Tibial artery (tissue), 4 donors: ENCODE measurements around the gene RAB3C.

Source experiments
- DNase-seq, 2 donors: peaks; one replicate each; pipeline ENCODE4 v3.0.0-alpha.2; 2019
- H3K27ac ChIP-seq, 2 donors: fragments of 200-600 bp; sonication (generic) in 1 of 2; 1 replicate in 1 of 2; 2 replicates in 1 of 2; pipeline ENCODE4 v1.5.1; 2018 to 2019; ENCODE audit warnings: mild to moderate bottlenecking in 1 of 2
- H3K27me3 ChIP-seq, 2 donors: fragments of 200-600 bp; sonication (generic) in 1 of 2; one replicate each; pipeline versions ENCODE4 v1.5.1 to v1.6.0; 2016 to 2019
- H3K36me3 ChIP-seq, 3 donors: fragments of 200-600 bp; sonication (generic) in 2 of 3; one replicate each; pipeline ENCODE4 v1.5.1; 2016 to 2019; ENCODE audit warnings: mild to moderate bottlenecking in 2 of 3
- H3K4me1 ChIP-seq, 4 donors: fragments of 200-600 bp; sonication (generic) in 2 of 4; 1 replicate in 3 of 4; 2 replicates in 1 of 4; pipeline ENCODE4 v1.5.1; 2016 to 2019
- H3K4me3 ChIP-seq, 2 donors: fragments of 200-600 bp; sonication (generic) in 1 of 2; 1 replicate in 1 of 2; 2 replicates in 1 of 2; pipeline ENCODE4 v1.5.1; 2018 to 2019; ENCODE audit warnings: mild to moderate bottlenecking in 2 of 2
- H3K9me3 ChIP-seq, 3 donors: fragments of 200-600 bp; sonication (generic) in 1 of 3; one replicate each; pipeline ENCODE4 v1.5.1; 2016 to 2019
- intact Hi-C: fragments of 100-400 bp; cut with DNase I; formaldehyde crosslinking; loops from one replicate; pipeline ENCODE4 v1.15.0; 2023; ENCODE audit warnings: low total_unique reads
- TF ChIP-seq, protein P1 (sequence below), 2 experiments: fragments of 200-600 bp in 1 of 2; fragments of 450-650 bp in 1 of 2; IDR thresholded peaks; one replicate each; pipeline ENCODE4 v1.5.1; 2017 to 2019; ENCODE audit warnings: antibody characterized with exemption in 2 of 2, mild to moderate bottlenecking in 1 of 2, moderate library complexity in 1 of 2

Gene RAB3C

GRCh38 chr5:58640011-58640410 is 57.1 kb downstream of the RAB3C start:
- H3K27ac ChIP-seq, result no peak overlapping the region
- no peak overlapping the region for H3K4me3 ChIP-seq
- H3K9me3 ChIP-seq, result no peaks in the 10 kb centered on the region
- TF ChIP-seq, protein P1, sequence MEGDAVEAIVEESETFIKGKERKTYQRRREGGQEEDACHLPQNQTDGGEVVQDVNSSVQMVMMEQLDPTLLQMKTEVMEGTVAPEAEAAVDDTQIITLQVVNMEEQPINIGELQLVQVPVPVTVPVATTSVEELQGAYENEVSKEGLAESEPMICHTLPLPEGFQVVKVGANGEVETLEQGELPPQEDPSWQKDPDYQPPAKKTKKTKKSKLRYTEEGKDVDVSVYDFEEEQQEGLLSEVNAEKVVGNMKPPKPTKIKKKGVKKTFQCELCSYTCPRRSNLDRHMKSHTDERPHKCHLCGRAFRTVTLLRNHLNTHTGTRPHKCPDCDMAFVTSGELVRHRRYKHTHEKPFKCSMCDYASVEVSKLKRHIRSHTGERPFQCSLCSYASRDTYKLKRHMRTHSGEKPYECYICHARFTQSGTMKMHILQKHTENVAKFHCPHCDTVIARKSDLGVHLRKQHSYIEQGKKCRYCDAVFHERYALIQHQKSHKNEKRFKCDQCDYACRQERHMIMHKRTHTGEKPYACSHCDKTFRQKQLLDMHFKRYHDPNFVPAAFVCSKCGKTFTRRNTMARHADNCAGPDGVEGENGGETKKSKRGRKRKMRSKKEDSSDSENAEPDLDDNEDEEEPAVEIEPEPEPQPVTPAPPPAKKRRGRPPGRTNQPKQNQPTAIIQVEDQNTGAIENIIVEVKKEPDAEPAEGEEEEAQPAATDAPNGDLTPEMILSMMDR (IDR thresholded peaks at IDR 0.05), result no peak
- H3K4me1 ChIP-seq, result no peaks in the 10 kb centered on the region
- H3K27me3 ChIP-seq, result no peaks in the 10 kb centered on the region
- no peak for DNase-seq
- no peaks in the 10 kb centered on the region for H3K36me3 ChIP-seq
- intact Hi-C loops, result no loop called here

- Histone ChIP-seq H3K27ac (no peak overlapping the region), H3K27me3 (no peaks in the 10 kb centered on the region), H3K4me1 (no peaks in the 10 kb centered on the region), H3K36me3 (no peaks in the 10 kb centered on the region), H3K9me3 (no peaks in the 10 kb centered on the region), H3K4me3 (no peak overlapping the region)
- intact Hi-C loops, result no loop called here
- DNase-seq, result no peak
- TF ChIP-seq, protein P1 (IDR thresholded peaks at IDR 0.05), result no peak
Observed at GRCh38 chr5:58641533-58641932, 58.7 kb downstream of the RAB3C start.

- TF ChIP-seq, protein P1 (IDR thresholded peaks at IDR 0.05), result no peak
- no peaks in the 10 kb centered on the region for H3K27me3 ChIP-seq
- DNase-seq, result no peak
- no peaks in the 10 kb centered on the region for H3K36me3 ChIP-seq
- intact Hi-C loops, result no loop called here
- H3K4me1 ChIP-seq, result peaks cover 0 to 24% (median 4%) of the 10 kb centered on the region in 4 donors
- H3K4me3 ChIP-seq, result no peak overlapping the region
- H3K27ac ChIP-seq, result no peak overlapping the region
- H3K9me3 ChIP-seq, result no peaks in the 10 kb centered on the region
Observed at GRCh38 chr5:58648846-58649245, 66.0 kb downstream of the RAB3C start.

DNA sequence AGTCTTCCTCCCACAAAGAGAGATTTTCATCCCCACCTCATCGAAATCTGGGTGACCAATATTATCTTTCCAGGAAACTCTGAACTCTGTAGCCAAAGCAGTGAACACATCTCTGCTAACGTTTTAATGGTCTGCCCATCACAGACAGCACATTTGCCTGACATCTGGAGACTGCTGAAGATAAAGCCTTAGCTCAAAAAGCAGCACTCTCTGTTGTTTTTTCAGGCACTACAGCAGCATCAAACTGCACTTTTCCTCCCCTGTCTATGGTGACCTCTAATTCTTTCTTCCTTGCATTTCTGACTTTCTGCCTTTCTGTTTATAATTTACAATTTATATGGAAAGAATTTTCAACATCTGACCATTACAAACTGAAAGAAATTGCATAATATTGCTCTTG is 66.8 kb downstream of the RAB3C start:
- no peaks in the 10 kb centered on the region for H3K27me3 ChIP-seq
- no peak overlapping the region for H3K27ac ChIP-seq
- TF ChIP-seq, protein P1 (IDR thresholded peaks at IDR 0.05), result no peak
- intact Hi-C loops, result no loop called here
- peaks cover 0 to 24% (median 4%) of the 10 kb centered on the region in 4 donors for H3K4me1 ChIP-seq
- no peak for DNase-seq
- no peak overlapping the region for H3K4me3 ChIP-seq
- H3K9me3 ChIP-seq, result no peaks in the 10 kb centered on the region
- no peaks in the 10 kb centered on the region for H3K36me3 ChIP-seq

DNA sequence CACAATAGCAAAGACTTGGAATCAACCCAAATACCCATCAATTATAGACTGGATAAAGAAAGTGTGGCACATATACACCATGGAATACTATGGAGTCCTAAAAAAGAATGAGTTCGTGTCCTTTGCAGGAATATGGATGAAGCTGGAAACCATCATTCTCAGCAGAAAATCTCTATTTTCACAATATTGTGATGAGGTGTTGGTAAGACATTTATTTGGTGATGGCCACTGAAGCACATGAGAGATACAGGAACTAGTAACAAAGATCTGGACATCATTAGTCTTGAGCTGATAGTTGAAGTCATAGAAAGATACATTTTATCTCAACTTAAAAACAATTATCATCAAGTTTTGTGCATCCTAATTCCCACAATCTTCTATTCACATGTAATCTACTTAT is 70.6 kb downstream of the RAB3C start:
- Histone ChIP-seq H3K9me3 (peaks cover 0 to 5% (median 0%) of the 10 kb centered on the region in 3 donors), H3K4me3 (no peak overlapping the region), H3K4me1 (peaks cover 0 to 24% (median 4%) of the 10 kb centered on the region in 4 donors), H3K27ac (no peak overlapping the region), H3K27me3 (no peaks in the 10 kb centered on the region), H3K36me3 (no peaks in the 10 kb centered on the region)
- intact Hi-C loops, result no loop called here
- TF ChIP-seq, protein P1 (IDR thresholded peaks at IDR 0.05), result no peak
- DNase-seq, result no peak

DNA sequence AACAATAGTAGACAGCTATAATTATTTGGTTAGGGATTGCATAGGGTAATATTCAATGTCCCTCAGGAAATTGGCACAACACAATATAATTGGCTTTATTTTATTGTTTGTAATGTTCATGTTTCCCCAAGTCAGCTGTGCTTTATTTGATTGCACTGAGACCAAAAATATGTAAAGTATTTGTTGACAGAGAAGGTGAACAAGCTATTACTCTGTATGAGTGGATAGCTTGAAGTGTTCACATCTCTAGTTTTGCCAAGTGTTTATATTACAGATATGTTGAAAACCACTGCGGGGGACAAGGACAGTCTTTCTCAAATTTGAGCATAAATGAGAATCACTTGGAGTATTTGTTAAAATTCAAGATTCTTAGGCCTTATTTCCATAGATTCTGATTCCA is 83.3 kb downstream of the RAB3C start:
- intact Hi-C loops, result no loop called here
- Histone ChIP-seq H3K4me3 (no peak overlapping the region), H3K9me3 (no peaks in the 10 kb centered on the region), H3K27me3 (no peaks in the 10 kb centered on the region), H3K27ac (no peak overlapping the region), H3K36me3 (no peaks in the 10 kb centered on the region), H3K4me1 (peaks cover 0 to 6% (median 0%) of the 10 kb centered on the region in 4 donors)
- DNase-seq, result no peak
- TF ChIP-seq, protein P1 (IDR thresholded peaks at IDR 0.05), result no peak
